Suppressor macrophage treated with lipopolysaccharide for 1 hour (primary cell): ENCODE measurements around the gene RBM33.
A peak's percentile ranks its signal among the peaks of the same experiment; 100 is the strongest.

Experiments used
- DNase-seq, 3 donors: peaks; one replicate each; pipeline ENCODE4 v3.0.0-alpha.2; 2020 to 2022

The RBM33 gene

GRCh38 chr7:155727616-155728015, 83.2 kb downstream of the RBM33 start:
- no peak for DNase-seq

DNA sequence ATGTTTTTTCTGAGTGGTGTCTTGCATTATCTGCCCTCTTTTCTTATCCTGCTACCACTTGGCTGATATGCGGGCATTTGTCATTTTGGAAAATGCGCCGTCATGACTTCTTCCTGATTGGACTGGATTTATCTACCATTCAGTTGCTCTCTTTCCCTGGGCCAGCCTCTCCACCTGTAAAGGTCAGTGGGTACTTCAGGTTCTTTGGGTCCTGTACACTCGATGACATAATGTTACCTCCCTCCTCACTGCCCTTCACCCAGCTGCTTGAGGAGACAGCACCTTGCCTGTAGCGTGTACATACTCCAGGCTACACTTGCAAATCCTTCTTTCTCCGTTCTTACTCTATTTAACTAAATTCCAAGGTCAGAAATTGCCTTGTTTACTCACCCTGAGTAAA, 83.7 kb downstream of the RBM33 start:
- DNase-seq = no peak

- DNase-seq = no peak
Measured at GRCh38 chr7:155729847-155730246, 85.4 kb downstream of the RBM33 start.

DNA sequence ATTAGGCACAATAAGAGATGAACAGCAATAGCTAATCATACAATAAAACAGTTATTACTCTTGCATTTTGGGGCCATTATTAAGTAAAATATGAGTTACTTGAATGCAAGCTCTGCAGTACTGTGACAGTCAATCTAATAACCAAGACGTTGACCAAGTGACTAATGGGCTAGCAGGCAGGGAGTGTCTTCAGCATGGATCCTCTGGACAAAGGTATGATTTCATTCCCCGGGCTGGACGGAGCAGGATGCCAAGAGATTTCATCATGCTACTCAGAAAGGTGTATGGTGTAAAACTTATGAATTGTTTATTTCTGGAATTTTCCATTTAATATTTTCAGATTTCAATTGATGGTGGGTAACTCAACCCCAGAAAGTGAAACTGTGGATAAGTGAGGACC, 86.9 kb downstream of the RBM33 start:
- no peak for DNase-seq

DNA sequence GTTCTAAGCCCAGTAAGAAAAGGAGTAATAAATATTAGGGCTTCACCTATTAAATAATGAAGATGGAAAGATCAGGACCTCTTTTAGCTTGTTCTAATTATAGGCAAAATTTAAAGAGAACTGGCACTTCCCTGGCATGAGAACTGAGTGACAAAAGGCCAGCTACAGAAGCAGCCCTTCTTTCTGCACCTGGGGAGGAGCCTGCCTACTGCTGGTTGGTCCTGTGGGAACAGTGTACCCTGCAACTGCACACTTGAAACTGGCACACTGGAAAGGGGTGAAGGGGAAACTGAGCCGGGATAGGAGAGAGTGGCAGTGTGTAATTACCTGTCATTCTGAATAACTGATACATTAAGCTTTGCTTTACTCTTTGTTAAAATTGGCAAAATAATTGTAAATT, 87.4 kb downstream of the RBM33 start:
- DNase-seq = no peak

- DNase-seq = no peak
Measured at GRCh38 chr7:155732286-155732685, 87.8 kb downstream of the RBM33 start.

- no peak for DNase-seq
Measured at GRCh38 chr7:155733582-155734444, 89.4 kb downstream of the RBM33 start.

DNA sequence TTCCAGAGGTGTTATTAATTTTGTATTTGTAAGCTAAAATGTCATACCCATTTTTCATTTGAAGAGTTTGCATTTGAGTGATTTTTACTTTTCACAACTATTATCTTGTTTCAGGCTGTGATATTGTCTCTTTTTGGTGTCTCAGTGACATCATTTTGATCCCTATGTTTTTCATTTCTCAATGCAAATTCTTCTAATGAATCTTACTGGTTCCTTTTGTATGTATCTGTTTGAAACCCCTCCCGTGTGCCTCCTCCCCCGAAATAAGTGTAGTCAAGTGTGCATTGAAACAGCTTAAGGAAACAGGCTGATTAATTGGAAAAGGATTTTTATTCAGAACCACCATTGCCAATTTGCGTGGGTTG, 90.0 kb downstream of the RBM33 start:
- DNase-seq = no peak

GRCh38 chr7:155735442-155736115, 91.1 kb downstream of the RBM33 start:
- DNase-seq = no peak

DNA sequence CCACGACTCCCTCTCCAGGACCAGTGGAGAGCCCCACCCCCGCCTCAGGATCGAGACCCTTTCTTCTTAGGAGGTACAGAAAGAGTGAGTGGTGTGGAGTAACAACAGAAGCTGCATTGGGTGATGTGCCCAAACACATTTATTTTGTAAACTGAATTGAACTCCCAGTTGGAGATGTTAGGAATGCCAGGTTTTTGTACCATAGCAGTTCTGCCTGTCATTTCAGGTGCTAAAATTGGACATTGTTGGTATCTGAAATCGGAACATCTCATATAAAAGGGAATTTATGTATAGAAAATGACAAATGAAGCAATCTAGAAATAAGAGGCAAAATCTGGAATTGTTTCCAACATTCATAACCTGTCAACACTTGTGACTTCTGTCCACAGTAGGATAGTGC, 93.1 kb downstream of the RBM33 start:
- no peak for DNase-seq

- DNase-seq = no peak
Measured at GRCh38 chr7:155738104-155738503, 93.6 kb downstream of the RBM33 start.

- DNase-seq = peak; percentile 67 to 79 (median 76)
Measured at GRCh38 chr7:155738652-155739537, 94.4 kb downstream of the RBM33 start.

GRCh38 chr7:155739538-155740143, 95.2 kb downstream of the RBM33 start:
- no peak for DNase-seq

DNA sequence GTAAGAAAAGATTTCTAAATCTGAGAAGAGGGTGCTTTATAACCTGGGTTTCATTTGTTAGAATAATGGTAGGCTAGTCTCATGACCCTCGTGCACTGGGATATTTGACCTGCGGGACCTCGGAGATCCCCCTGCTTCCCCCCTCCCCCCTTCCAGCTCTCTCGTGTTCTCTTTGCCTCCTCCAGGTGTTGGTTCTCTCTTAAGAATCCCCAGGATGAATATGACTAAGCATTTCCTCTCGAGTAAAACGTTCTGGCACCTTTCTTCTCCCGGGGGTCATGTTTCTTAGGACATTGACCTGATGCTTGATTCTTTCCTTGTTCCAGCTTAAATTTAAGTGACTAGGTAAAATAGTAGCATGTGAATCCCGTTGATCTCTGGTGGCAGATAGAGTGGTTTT, 96.6 kb downstream of the RBM33 start:
- no peak for DNase-seq

DNA sequence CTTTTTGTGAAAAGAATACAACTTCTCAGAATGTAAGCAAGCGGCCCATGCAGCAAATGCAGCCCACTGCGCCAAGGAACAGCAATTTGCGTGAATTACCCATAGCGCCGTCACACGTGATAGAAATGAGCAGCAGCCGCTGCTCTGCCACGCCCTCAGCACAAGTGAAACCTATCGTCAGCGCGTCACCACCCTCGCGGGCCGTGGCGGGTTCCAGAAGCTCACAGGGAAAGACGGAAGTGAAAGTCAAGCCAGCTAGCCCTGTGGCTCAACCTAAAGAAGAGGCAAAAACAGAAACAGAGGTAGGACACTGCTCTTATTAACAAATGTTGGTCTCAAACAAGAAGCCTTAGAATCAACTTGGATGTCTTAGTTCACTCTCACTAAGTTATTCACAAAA, 97.3 kb downstream of the RBM33 start:
- DNase-seq = peak; percentile 70 to 75 (median 72)

GRCh38 chr7:155743177-155743576, 98.7 kb downstream of the RBM33 start:
- DNase-seq = peak; percentile 47 to 76 (median 64)

DNA sequence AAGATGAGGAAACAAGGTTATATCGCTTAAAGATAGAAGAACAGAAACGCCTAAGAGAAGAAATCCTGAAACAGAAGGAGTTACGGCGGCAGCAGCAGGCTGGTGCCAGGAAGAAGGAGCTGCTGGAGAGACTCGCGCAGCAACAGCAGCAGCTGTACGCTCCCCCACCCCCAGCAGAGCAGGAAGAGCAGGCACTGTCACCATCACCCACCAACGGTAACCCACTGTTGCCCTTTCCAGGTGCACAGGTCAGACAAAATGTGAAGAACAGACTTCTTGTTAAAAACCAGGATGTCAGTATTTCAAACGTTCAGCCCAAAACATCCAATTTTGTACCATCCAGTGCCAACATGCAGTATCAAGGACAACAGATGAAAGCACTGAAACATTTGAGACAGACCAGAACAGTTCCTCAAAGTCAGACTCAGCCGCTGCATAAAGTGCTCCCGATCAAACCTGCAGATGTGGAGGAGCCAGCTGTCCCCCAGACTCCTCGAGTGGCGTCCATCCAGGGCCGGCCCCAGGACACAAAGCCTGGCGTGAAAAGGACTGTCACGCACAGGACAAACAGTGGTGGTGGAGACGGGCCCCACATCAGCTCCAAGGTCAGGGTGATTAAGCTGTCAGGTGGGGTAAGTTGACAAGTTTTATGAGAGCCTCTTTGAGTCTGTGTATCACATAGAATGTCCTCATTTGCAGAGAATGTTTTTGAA, 100.7 kb downstream of the RBM33 start:
- no peak for DNase-seq

DNA sequence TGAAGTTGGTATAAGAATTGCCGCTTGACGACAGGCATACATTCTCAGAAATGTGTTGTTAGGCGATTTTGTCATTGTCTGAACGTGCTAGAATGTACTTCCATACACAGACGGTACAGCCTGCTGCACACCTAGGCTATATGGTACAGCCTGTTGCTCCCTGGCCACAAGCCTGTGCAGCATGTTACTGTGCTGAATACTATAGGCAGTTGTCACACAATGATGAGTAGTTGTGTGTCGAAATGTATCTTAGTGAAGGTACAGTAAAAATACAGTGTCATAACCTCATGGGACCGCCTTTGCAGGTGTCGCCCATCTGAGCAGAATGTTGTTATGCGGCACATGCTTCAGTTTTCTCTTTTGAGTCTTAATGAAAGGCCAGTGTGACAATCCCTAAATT, 101.3 kb downstream of the RBM33 start:
- DNase-seq = no peak

- no peak for DNase-seq
Measured at GRCh38 chr7:155746188-155746587, 101.7 kb downstream of the RBM33 start.

- DNase-seq = no peak
Measured at GRCh38 chr7:155747209-155747608, 102.7 kb downstream of the RBM33 start.

- no peak for DNase-seq
Measured at GRCh38 chr7:155749578-155749977, 105.1 kb downstream of the RBM33 start.
